PC-3 (cell line): ENCODE results near the gene TRAPPC11. TPM values are rescaled to one million over a fixed set of nuclear protein-coding genes. Genes with fewer than 3 reads are reported as not detected.
A peak's percentile ranks its signal among the peaks of the same experiment; 100 is the strongest.

ENCODE experiments used
- ATAC-seq: fragments of 200-7000 bp; cut with Tn5 transposase; 2 replicates; pipeline ENCODE4 v1.9.1; 2020; ENCODE audit warnings: mild to moderate bottlenecking, moderate library complexity
- BruUV-seq: library from RNA; stranded (reverse); fragments of 400-500 nt; replicated peaks from 2 replicates; lab custom pipeline; 2021; lab: Mats Ljungman, UMichigan
- CTCF ChIA-PET: fragments of 300-600 bp; sonication (Branson Sonifier 250); formaldehyde crosslinking; loops from one replicate; lab custom pipeline; 2022; ENCODE audit warnings: antibody characterized with exemption; lab: Charles Lee
- POLR2A ChIA-PET: fragments of 300-600 bp; sonication (Branson Sonifier 250); formaldehyde crosslinking; loops from one replicate; lab custom pipeline; 2022; ENCODE audit warnings: antibody characterized with exemption; ENCODE audit not compliant: unreplicated experiment; lab: Charles Lee
- DNase-seq: peaks from one replicate; pipeline ENCODE4 v3.0.0-alpha.2; 2015
- H2AFZ ChIP-seq: fragments of 300-600 bp; sonication (generic); 2 replicates; pipeline ENCODE4 v1.6.0; 2016; ENCODE audit warnings: antibody characterized with exemption, low read length
- H3F3A ChIP-seq: fragments of 300-600 bp; sonication (generic); one replicate; pipeline ENCODE4 v1.6.0; 2017; ENCODE audit warnings: antibody characterized with exemption, low read length, control low read depth, mild to moderate bottlenecking; ENCODE audit not compliant: unreplicated experiment
- H3K27ac ChIP-seq: fragments of 300-600 bp; sonication (generic); 2 replicates; pipeline ENCODE4 v1.5.1; 2016; ENCODE audit warnings: mild to moderate bottlenecking, low read length
- H3K27me3 ChIP-seq: fragments of 300-600 bp; sonication (generic); 2 replicates; pipeline ENCODE4 v1.6.1; 2016; ENCODE audit warnings: low read length, mixed read lengths
- H3K36me3 ChIP-seq: fragments of 300-600 bp; sonication (generic); 2 replicates; pipeline ENCODE4 v1.6.1; 2016; ENCODE audit warnings: low read depth, mixed run types, low read length, mixed read lengths
- H3K4me1 ChIP-seq: fragments of 300-600 bp; sonication (generic); 2 replicates; pipeline ENCODE4 v1.5.1; 2016; ENCODE audit warnings: low read length; ENCODE audit not compliant: insufficient read depth
- H3K4me2 ChIP-seq: fragments of 300-600 bp; sonication (generic); 2 replicates; pipeline ENCODE4 v1.6.0; 2016; ENCODE audit warnings: low read length
- H3K4me3 ChIP-seq: fragments of 300-600 bp; sonication (generic); 2 replicates; pipeline ENCODE4 v1.5.1; 2016; ENCODE audit warnings: mild to moderate bottlenecking, low read length, mixed read lengths
- H3K79me2 ChIP-seq: fragments of 300-600 bp; sonication (generic); 2 replicates; pipeline ENCODE4 v1.6.1; 2017; ENCODE audit warnings: low read length, mixed read lengths
- H3K9ac ChIP-seq: fragments of 300-600 bp; sonication (generic); 2 replicates; pipeline ENCODE4 v1.6.0; 2016; ENCODE audit warnings: mild to moderate bottlenecking, low read length
- H3K9me2 ChIP-seq: fragments of 300-600 bp; sonication (generic); replicated peaks from 2 replicates; pipeline ENCODE4 v1.6.1; 2016; ENCODE audit warnings: mixed run types, low read length, mixed read lengths
- H3K9me3 ChIP-seq: fragments of 300-600 bp; sonication (generic); 2 replicates; pipeline ENCODE4 v1.6.1; 2016; ENCODE audit warnings: low read length, mixed read lengths
- H4K20me1 ChIP-seq: fragments of 300-600 bp; sonication (generic); 2 replicates; pipeline ENCODE4 v1.6.1; 2016; ENCODE audit warnings: low read length, mixed read lengths
- EZH2 ChIP-seq: fragments of 300-600 bp; sonication (generic); IDR thresholded peaks from one replicate; pipeline ENCODE4 v1.6.1; 2017; ENCODE audit warnings: antibody characterized with exemption, mild to moderate bottlenecking, low read length; ENCODE audit not compliant: unreplicated experiment
- EZH2phosphoT487 ChIP-seq: fragments of 300-600 bp; sonication (generic); IDR thresholded peaks from 2 replicates; pipeline ENCODE4 v1.6.1; 2018; ENCODE audit warnings: mild to moderate bottlenecking, antibody characterized with exemption, low read length, borderline replicate concordance
- intact Hi-C: fragments of 100-400 bp; cut with micrococcal nuclease; formaldehyde crosslinking; loops from 2 replicates; pipeline ENCODE4 v1.9.0; 2023
- total RNA-seq: library from RNA; depleted of rRNA; stranded (reverse); fragments of >200 nt; gene quantifications from 2 replicates; pipeline ENCODE4 v1.2.3, GENCODE V29; 2014
- TF ChIP-seq, protein P1 (sequence below): fragments of 300-600 bp; sonication (generic); conservative IDR thresholded peaks from 2 replicates; pipeline ENCODE4 v1.5.1; 2017; ENCODE audit warnings: antibody characterized with exemption, low read depth, mild to moderate bottlenecking, low read length

Gene TRAPPC11
- total RNA-seq, 1 experiment from 2014 or later = 20.0 TPM

DNA sequence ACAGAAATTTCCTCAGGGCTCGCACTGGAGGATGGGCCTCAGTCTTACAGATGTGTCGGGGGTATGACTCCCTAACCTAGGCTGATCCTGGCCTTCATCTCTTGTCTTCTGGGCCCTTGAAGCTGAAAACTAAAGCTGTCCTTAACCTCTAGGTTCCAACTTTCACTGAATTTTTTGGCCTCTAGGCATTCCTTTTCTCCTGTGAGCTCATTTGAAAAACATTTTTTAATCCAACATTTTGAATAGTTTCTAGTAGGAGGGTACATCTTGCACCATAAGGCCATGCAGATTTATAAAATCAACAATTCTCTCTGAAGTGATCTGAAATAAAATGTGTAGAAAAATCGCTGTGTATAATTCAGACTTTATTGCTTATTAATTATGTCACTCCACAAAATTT, 19.8 kb upstream of the TRAPPC11 start:
- Histone ChIP-seq H3K27ac (no peak overlapping the region), H2AFZ (no peak overlapping the region), H3K4me1 (peaks cover 26% of the 10 kb centered on the region), H3K9ac (no peak overlapping the region), H3K9me3 (no peaks in the 10 kb centered on the region), H3F3A (no peaks in the 10 kb centered on the region), H3K4me2 (no peak overlapping the region), H3K27me3 (no peaks in the 10 kb centered on the region), H3K36me3 (no peaks in the 10 kb centered on the region), H3K79me2 (no peaks in the 10 kb centered on the region), H3K4me3 (no peak overlapping the region), H3K9me2 (no peaks in the 10 kb centered on the region), H4K20me1 (no peaks in the 10 kb centered on the region)
- DNase-seq (no peak), ATAC-seq (no peak)
- CTCF ChIA-PET = no interaction called here
- intact Hi-C loops = loop anchor here (5.0 kb wide), 2 partner anchors 137 to 167 kb away; no protein-coding TSS in a partner anchor
- POLR2A ChIA-PET = no interaction called here
- BruUV-seq = no TSS peak
- TF ChIP-seq EZH2phosphoT487 = no peak
- no peak for TF ChIP-seq EZH2
- TF ChIP-seq, protein P1, sequence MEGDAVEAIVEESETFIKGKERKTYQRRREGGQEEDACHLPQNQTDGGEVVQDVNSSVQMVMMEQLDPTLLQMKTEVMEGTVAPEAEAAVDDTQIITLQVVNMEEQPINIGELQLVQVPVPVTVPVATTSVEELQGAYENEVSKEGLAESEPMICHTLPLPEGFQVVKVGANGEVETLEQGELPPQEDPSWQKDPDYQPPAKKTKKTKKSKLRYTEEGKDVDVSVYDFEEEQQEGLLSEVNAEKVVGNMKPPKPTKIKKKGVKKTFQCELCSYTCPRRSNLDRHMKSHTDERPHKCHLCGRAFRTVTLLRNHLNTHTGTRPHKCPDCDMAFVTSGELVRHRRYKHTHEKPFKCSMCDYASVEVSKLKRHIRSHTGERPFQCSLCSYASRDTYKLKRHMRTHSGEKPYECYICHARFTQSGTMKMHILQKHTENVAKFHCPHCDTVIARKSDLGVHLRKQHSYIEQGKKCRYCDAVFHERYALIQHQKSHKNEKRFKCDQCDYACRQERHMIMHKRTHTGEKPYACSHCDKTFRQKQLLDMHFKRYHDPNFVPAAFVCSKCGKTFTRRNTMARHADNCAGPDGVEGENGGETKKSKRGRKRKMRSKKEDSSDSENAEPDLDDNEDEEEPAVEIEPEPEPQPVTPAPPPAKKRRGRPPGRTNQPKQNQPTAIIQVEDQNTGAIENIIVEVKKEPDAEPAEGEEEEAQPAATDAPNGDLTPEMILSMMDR = no peak

DNA sequence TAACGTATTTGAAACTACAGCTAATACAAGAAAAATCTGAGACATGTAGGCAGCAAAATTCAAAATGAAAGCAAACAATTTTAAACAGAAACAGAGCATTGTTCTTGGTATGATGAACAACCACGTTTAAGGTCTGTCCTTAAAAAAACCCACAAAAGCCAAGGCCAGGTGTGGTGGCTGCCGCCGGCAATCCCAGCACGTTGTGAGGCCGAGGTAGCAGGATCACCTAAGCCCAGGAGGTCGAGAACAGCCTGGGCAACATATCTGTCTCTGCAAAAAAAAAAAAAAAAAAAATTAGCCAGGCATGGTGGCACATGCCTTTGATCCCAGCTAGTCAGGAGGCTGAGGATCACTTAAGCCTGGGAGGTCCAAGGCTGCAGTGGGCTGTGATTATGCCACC, 13.8 kb upstream of the TRAPPC11 start:
- ChIA-PET CTCF (no interaction called here), POLR2A (no interaction called here)
- TF ChIP-seq EZH2phosphoT487 (no peak), EZH2 (no peak)
- TF ChIP-seq, protein P1 = no peak
- no peaks in the 10 kb centered on the region for H3K9me3 ChIP-seq
- H3K27ac ChIP-seq = no peak overlapping the region
- intact Hi-C loops = no loop called here
- H3K4me3 ChIP-seq = no peak overlapping the region
- H2AFZ ChIP-seq = no peak overlapping the region
- peaks cover 5% of the 10 kb centered on the region for H3K36me3 ChIP-seq
- no peaks in the 10 kb centered on the region for H3F3A ChIP-seq
- H3K9ac ChIP-seq = no peak overlapping the region
- H3K4me2 ChIP-seq = no peak overlapping the region
- H3K79me2 ChIP-seq = no peaks in the 10 kb centered on the region
- H3K9me2 ChIP-seq = no peaks in the 10 kb centered on the region
- DNase-seq (no peak), ATAC-seq (no peak)
- no TSS peak for BruUV-seq
- H3K4me1 ChIP-seq = no peaks in the 10 kb centered on the region
- no peaks in the 10 kb centered on the region for H4K20me1 ChIP-seq
- no peaks in the 10 kb centered on the region for H3K27me3 ChIP-seq

DNA sequence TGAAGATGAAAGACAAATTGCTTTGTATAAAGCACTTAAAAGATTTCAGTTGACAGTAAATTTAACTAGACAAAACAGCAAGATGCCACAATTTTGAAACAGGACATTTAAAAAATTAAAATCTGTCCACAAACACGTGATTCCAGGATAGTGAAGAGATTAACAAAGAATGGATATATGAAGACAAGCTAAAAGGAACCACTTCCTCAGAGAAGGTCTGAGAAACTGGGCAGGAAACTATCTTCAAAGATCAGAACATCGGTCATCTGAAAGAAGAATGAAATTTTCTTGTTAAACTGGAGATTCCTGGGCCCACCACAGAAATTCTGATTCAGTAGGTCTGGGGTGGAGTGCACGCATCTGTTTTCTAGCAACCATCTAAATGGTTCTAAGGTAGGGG, 1.5 kb upstream of the TRAPPC11 start:
- peaks cover 47% of the 10 kb centered on the region for H3K79me2 ChIP-seq
- no peaks in the 10 kb centered on the region; the same call in 1 of the 2 replicates for H3K36me3 ChIP-seq
- ATAC-seq (no peak), DNase-seq (no peak)
- BruUV-seq = no TSS peak
- no peak overlapping the region for H3K27ac ChIP-seq
- peak overlapping the region; percentile 84 for H3K4me3 ChIP-seq
- H3F3A ChIP-seq = no peaks in the 10 kb centered on the region
- H3K27me3 ChIP-seq = no peaks in the 10 kb centered on the region
- no peaks in the 10 kb centered on the region for H3K9me2 ChIP-seq
- H3K4me1 ChIP-seq = peaks cover 9% of the 10 kb centered on the region
- H3K9ac ChIP-seq = 0 out of 2 replicates have a peak overlapping the region, but pooled peaks have one; percentile 88
- H3K9me3 ChIP-seq = no peaks in the 10 kb centered on the region
- POLR2A ChIA-PET = no interaction called here
- no peaks in the 10 kb centered on the region for H4K20me1 ChIP-seq
- no peak overlapping the region for H2AFZ ChIP-seq
- TF ChIP-seq EZH2 (no peak), EZH2phosphoT487 (no peak)
- TF ChIP-seq, protein P1 = no peak
- intact Hi-C loops = loop anchor here (5.0 kb wide), 1 partner anchor 105 kb away; no protein-coding TSS in a partner anchor
- H3K4me2 ChIP-seq = peak overlapping the region; percentile 92
- CTCF ChIA-PET = no interaction called here
